Large intestine (tissue), 12 donors: ENCODE results near the gene CDH24. TPM values are rescaled to one million over a fixed set of nuclear protein-coding genes. Genes with fewer than 3 reads are reported as not detected.

Source experiments
- DNase-seq, 2 donors: peaks; one replicate each; pipeline versions ENCODE4 v3.0.0 to v3.0.0-alpha.2; 2013
- H3K27ac ChIP-seq: one replicate; pipeline ENCODE4 v1.5.1; 2013; ENCODE audit warnings: low read length
- H3K27me3 ChIP-seq: 2 replicates; pipeline ENCODE4 v1.6.1; 2013; ENCODE audit warnings: low read length; ENCODE audit not compliant: control insufficient read depth, insufficient read depth
- H3K36me3 ChIP-seq: 2 replicates; pipeline ENCODE4 v1.6.1; 2013; ENCODE audit warnings: low read length; ENCODE audit not compliant: control insufficient read depth, insufficient read depth
- H3K4me1 ChIP-seq: one replicate; pipeline ENCODE4 v1.6.1; 2013; ENCODE audit warnings: low read length; ENCODE audit not compliant: control insufficient read depth, insufficient read depth
- H3K4me3 ChIP-seq: one replicate; pipeline ENCODE4 v1.5.1; 2013; ENCODE audit warnings: low read length
- H3K9me3 ChIP-seq: one replicate; pipeline ENCODE4 v1.6.1; 2013; ENCODE audit warnings: mild to moderate bottlenecking, low read depth, low read length, moderate library complexity; ENCODE audit not compliant: control insufficient read depth
- WGBS: methylation state at CpG from one replicate; pipeline ENCODE4 v1.1.5; 2013; ENCODE audit warnings: low lambda C conversion rate; ENCODE audit not compliant: insufficient coverage; 5-methylcytosine and 5-hydroxymethylcytosine counted together
- long read RNA-seq, 11 donors: transcript quantifications; one replicate each; lab custom pipeline, GENCODE V29; 2026
- polyA plus RNA-seq: library from polyadenylated mRNA; unstranded; fragments of 120-200 nt; gene quantifications from one replicate; pipeline ENCODE4 v1.2.1, GENCODE V29; 2013

CDH24 gene, protein sequence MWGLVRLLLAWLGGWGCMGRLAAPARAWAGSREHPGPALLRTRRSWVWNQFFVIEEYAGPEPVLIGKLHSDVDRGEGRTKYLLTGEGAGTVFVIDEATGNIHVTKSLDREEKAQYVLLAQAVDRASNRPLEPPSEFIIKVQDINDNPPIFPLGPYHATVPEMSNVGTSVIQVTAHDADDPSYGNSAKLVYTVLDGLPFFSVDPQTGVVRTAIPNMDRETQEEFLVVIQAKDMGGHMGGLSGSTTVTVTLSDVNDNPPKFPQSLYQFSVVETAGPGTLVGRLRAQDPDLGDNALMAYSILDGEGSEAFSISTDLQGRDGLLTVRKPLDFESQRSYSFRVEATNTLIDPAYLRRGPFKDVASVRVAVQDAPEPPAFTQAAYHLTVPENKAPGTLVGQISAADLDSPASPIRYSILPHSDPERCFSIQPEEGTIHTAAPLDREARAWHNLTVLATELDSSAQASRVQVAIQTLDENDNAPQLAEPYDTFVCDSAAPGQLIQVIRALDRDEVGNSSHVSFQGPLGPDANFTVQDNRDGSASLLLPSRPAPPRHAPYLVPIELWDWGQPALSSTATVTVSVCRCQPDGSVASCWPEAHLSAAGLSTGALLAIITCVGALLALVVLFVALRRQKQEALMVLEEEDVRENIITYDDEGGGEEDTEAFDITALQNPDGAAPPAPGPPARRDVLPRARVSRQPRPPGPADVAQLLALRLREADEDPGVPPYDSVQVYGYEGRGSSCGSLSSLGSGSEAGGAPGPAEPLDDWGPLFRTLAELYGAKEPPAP
- 10.5 TPM for polyA plus RNA-seq
- long read RNA-seq, donor 1: 0 reads
- long read RNA-seq, donor 2: 0 reads
- long read RNA-seq, donor 3: 0 reads
- long read RNA-seq, donor 4: 0 reads
- long read RNA-seq, donor 5, partial matches to known transcripts: 0 of 1 reads
- long read RNA-seq, donor 5, other reads (novel, unspliced or antisense): 0 of 1 reads
- long read RNA-seq, donor 6: 0 reads
- long read RNA-seq, donor 7: 0 reads
- long read RNA-seq, donor 8: 0 reads
- long read RNA-seq, donor 9: 0 reads
- long read RNA-seq, donor 10, partial matches to known transcripts: 0 of 1 reads
- long read RNA-seq, donor 10, other reads (novel, unspliced or antisense): 0 of 1 reads
- long read RNA-seq, donor 11, partial matches to known transcripts: 0 of 1 reads
- long read RNA-seq, donor 11, other reads (novel, unspliced or antisense): 0 of 1 reads

DNA sequence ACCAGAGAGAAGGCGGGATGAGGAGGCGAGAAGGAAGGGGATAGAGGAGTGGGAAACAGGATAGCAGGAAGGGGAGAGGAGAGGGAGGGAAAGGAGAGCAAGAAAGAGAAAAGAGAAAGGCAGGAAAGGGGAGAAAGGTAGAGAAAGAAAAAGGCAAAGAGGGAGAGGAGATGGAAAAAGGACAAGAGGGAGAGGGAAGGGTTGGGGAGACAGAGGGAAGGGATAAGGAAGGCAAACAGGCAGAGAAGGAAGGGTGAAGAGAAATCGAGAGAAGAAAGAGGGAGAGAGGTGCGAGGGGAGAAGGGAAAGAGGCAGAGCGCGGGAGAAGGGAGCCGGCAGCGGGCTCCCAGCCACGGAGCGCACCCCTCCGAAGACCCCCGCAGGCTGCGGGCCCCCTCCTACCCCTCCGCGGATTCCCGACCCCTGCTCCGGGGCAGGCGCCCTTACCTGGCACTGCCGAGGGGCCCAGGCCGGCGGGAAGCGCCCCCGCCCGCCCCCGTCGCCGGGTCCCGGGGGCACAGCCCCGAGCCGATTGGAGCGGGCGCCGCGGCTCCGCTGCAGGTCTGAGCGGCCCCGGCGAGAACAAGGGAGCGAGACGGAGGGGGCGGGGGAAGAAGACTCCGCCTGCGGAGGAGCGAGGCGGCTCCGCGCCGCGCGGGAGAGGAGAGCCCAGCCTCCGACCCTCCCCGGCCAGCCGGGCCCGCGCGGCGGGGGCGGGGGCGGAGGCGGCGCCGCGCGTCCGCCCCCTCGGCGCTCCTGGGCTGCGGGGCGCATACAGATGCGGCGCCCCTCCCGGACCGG is at the start of gene CDH24:
CDH24 (minus strand) TSS at position 565 of the 801 bp plus-strand sequence. CDS start 1,787 bp downstream, outside the sequence.
- 0% methylated on average over 3 of the region's 73 CpGs for WGBS
- H3K4me1 ChIP-seq: peaks cover 13% of the 10 kb centered on the region
- H3K27me3 ChIP-seq: no peaks in the 10 kb centered on the region
- H3K9me3 ChIP-seq: no peaks in the 10 kb centered on the region
- DNase-seq: peak; percentile 55 to 77
- H3K4me3 ChIP-seq: peak within 1 kb of the TSS; percentile 69
- peak within 1 kb of the TSS; percentile 48 for H3K27ac ChIP-seq
- H3K36me3 ChIP-seq: peaks cover 33% of the 10 kb centered on the region

DNA sequence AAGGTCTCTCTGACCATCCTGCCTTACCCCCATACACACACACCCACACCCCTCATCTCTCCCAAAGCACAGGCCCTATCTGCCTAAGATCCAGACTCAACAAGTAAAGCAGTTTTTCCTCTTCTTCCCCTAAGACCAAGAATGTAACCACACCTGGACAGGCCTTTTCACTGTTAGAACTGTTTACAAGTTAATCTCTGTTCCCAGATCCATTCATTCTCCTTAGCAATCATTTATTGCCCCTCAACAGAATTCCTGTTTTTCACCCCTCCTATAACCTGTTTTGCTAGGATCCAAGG is 49.4 kb upstream of the CDH24 start:
- DNase-seq: no peak
- no peak overlapping the region for H3K27ac ChIP-seq
- H3K36me3 ChIP-seq: no peaks in the 10 kb centered on the region
- H3K4me3 ChIP-seq: no peak overlapping the region
- no peaks in the 10 kb centered on the region for H3K4me1 ChIP-seq
- H3K27me3 ChIP-seq: peaks cover 24% of the 10 kb centered on the region
- peaks cover 7% of the 10 kb centered on the region for H3K9me3 ChIP-seq

DNA sequence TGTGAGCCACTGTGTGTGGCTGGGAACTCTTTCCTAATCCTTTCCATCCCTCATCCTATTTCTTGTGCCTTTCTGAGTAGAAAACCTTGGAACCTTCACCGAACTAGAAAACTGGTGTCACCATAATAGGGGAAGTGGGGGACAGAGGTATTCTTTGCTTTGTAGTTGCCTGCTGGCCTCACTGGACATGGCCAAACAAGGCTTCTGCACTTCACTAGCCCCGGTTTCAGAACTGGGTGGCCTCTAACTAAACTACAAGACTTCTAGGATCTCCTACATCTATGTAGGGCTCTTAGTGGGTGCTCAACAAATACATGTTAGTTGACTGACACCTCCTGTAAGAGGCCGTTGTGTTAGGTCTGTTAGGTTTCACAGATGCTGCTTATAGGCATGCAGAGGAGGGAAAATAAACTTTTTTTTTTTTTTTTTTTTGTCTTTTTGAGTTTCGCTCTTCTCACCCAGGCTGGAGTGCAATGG is 48.1 kb upstream of the CDH24 start:
- Histone ChIP-seq H3K9me3 (peaks cover 7% of the 10 kb centered on the region), H3K27ac (no peak overlapping the region), H3K4me3 (no peak overlapping the region), H3K27me3 (peaks cover 13% of the 10 kb centered on the region), H3K4me1 (no peaks in the 10 kb centered on the region), H3K36me3 (no peaks in the 10 kb centered on the region)
- WGBS: no CpG with 5 or more reads among the region's 4 CpGs
- DNase-seq: no peak

DNA sequence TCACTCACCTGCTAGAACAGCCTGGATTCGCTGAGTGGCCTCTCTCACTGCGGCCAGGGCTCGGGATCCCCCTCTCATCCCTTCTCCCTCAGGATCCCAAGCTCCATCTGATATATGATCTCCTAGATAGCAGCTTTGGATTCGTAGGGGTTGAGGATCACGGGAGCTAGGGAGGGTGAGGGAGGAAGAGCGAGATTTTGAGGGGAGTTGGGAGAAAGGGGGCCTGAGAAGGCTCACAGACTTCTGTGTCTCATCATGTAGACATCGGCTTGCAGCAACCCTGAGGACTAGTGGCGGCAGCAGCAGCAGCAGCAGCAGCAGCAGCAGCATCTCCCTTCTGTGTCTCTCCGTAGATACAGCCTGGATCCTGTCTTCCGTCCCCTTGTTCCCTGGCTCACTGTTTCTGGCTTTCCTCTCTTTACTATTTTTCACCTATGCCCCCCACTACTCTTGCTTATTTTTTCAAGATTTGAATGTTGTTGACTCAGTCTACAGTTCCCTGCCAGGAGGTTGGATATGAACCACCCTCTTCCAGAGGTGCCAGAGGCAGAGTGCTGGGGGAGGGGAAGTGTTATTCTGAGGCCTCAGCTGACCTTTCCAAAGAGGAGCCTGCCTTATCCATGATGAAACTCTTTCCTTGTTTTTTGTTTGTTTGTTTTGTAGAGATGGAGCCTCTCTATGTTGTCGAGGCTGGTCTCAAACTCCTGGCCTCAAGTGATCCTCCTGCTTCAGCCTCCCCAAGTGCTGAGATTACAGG is 47.4 kb upstream of the CDH24 start, which contains the start of gene CIROP:
CIROP (minus strand) TSS at position 399 of the 757 bp plus-strand sequence; CDS start at position 330, 69 bp downstream.
- DNase-seq: no peak
- H3K36me3 ChIP-seq: no peaks in the 10 kb centered on the region
- WGBS: no CpG with 5 or more reads among the region's 11 CpGs
- H3K4me1 ChIP-seq: no peaks in the 10 kb centered on the region
- no peak within 1 kb of the TSS for H3K4me3 ChIP-seq
- peaks cover 7% of the 10 kb centered on the region for H3K9me3 ChIP-seq
- no peak within 1 kb of the TSS for H3K27ac ChIP-seq
- peaks cover 10% of the 10 kb centered on the region for H3K27me3 ChIP-seq

DNA sequence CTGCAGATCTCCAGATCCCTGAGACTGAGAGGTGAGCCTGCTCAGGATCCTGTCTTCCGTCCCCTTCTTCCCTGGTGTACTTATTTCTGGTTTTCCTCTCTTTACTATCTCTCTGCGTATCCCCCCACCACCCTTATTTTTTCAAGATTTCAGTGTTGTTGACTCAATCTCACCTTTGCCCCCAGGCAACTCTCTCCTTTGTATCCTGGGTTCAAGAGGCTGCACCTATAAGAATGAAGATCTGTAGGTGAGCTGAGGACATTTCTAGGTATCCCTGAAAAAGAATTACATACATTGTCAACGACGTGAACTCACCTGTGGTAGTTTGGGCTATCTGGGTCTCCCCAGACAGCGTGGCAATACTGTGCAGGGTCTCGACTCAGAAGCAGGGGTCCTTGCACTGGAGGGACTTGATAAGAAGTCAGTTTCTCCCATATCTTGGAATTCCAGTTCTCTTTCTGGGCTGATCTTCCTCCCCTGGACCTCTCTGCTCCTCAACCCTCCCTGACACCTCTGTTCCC is 46.8 kb upstream of the CDH24 start:
- Histone ChIP-seq H3K27ac (no peak overlapping the region), H3K27me3 (peaks cover 10% of the 10 kb centered on the region), H3K36me3 (peaks cover 5% of the 10 kb centered on the region), H3K9me3 (peaks cover 7% of the 10 kb centered on the region), H3K4me1 (no peaks in the 10 kb centered on the region), H3K4me3 (no peak overlapping the region)
- no peak for DNase-seq
- no CpG with 5 or more reads among the region's 6 CpGs for WGBS

DNA sequence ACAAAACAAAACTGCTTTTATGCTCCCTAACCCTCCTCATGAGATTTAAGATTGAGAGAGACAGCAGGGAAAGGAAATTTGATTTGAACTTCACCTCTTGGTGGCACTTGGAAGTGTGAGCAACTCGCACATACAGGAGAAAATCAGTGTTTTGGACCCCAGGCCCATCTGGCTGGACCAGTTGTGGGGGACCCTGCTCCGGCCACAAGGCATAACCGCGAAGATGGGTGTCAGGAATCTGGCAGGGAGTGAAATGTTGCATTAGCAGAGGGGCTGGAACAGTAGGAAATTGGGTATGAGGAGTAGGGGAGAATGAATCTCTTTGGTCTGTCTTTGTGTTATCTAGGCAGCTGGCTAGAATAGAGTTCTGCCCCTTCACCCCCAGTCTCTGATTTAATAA is 46.3 kb upstream of the CDH24 start:
- H3K27ac ChIP-seq: no peak overlapping the region
- WGBS: no CpG with 5 or more reads among the region's 4 CpGs
- no peak for DNase-seq
- peaks cover 6% of the 10 kb centered on the region for H3K9me3 ChIP-seq
- no peak overlapping the region for H3K4me3 ChIP-seq
- peaks cover 10% of the 10 kb centered on the region for H3K27me3 ChIP-seq
- peaks cover 9% of the 10 kb centered on the region for H3K36me3 ChIP-seq
- H3K4me1 ChIP-seq: no peaks in the 10 kb centered on the region

DNA sequence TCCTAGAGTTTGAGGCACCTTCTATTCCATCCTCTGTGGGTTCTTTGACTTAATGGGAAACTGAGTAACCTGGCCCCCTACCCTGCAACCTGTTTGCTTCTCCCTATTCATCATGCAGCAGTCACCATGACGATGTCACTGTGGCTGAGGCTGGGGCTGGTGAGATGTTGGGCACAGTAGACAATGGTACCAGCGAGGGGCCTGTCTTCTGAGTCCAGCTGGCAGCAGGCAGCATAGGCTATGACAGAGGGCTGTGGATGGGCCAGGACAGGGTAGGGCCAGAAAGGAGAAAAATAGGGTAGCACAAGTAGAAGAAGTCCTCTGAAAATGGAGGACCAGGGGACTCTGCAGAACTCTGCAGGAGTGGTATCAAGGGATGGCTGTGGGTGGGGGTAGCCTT is 45.5 kb upstream of the CDH24 start:
- no peaks in the 10 kb centered on the region for H3K4me1 ChIP-seq
- no peak for DNase-seq
- H3K36me3 ChIP-seq: peaks cover 17% of the 10 kb centered on the region
- peaks cover 10% of the 10 kb centered on the region for H3K27me3 ChIP-seq
- no peak overlapping the region for H3K4me3 ChIP-seq
- WGBS: no CpG with 5 or more reads among the region's 2 CpGs
- H3K9me3 ChIP-seq: no peaks in the 10 kb centered on the region
- H3K27ac ChIP-seq: no peak overlapping the region

DNA sequence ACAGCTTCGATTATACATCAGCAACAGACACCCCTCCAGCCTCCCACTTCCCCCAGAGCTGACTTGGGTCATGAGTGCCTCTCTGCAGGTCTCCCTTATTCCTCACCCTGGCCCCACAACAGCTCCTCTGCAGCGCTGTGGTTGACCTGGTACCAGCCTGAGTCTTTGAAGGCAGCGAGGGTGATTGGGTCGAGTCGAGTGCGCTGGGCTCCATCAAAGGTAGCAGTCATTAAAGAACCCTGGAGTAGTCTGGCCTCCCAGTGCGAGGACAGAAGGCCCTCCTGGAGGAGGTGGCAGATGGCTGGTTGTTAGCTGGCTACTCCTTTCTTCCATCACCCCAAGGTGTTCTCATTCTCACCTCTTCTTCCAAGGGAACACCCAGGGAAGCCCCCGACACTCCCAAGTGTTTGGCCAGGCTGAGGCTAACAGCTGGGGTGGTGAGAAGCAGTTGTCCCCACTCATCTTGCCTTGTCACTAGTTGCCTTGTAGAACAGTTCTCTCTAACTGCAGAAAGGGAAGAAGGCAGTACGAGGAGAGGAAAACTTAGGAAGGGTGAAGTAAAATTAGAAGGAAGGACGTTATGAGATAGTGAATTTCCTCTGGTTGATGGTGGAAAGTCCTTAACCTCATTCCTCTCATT is 44.8 kb upstream of the CDH24 start:
- Histone ChIP-seq H3K9me3 (no peaks in the 10 kb centered on the region), H3K4me3 (no peak overlapping the region), H3K27ac (no peak overlapping the region), H3K4me1 (no peaks in the 10 kb centered on the region), H3K36me3 (peaks cover 20% of the 10 kb centered on the region), H3K27me3 (peaks cover 10% of the 10 kb centered on the region)
- 81% methylated on average over 2 of the region's 10 CpGs for WGBS
- DNase-seq: no peak
